Suprapubic skin (tissue), 3 donors: Measurements from ENCODE around the gene ALDH7A1.

Experiments
- POLR2A ChIP-seq, 2 donors: fragments of 450-650 bp; IDR thresholded peaks; one replicate each; pipeline ENCODE4 v1.6.1; 2017; ENCODE audit warnings: antibody characterized with exemption in 2 of 2, mild to moderate bottlenecking in 2 of 2, moderate library complexity in 2 of 2
- TF ChIP-seq, protein P1 (sequence below), 2 donors: fragments of 200-600 bp in 1 of 2; fragments of 450-650 bp in 1 of 2; sonication (generic) in 1 of 2; IDR thresholded peaks; one replicate each; pipeline ENCODE4 v1.5.1; 2016 to 2019; ENCODE audit warnings: antibody characterized with exemption in 2 of 2, mild to moderate bottlenecking in 1 of 2, moderate library complexity in 1 of 2

DNA sequence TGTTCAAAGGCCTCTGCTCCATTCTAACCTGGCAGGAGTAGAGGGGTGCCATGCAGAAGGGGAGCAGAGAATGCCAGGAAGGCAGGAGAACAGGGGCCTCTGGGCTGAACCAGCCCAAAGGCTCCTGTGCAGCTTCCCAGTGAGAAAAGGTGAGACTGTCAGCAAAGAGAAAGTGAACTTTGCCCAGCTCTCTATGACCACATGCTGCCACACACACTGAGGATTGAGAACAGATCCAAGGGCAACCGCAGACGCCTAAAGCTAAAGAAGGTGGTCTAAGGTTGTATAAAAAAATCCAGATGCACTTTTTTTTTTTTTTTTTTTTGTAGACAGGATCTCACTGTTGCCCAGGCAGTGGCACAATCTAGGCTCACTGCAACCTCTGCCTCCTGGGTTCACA lies 51.4 kb downstream of the ALDH7A1 start:
- TF ChIP-seq, protein P1, sequence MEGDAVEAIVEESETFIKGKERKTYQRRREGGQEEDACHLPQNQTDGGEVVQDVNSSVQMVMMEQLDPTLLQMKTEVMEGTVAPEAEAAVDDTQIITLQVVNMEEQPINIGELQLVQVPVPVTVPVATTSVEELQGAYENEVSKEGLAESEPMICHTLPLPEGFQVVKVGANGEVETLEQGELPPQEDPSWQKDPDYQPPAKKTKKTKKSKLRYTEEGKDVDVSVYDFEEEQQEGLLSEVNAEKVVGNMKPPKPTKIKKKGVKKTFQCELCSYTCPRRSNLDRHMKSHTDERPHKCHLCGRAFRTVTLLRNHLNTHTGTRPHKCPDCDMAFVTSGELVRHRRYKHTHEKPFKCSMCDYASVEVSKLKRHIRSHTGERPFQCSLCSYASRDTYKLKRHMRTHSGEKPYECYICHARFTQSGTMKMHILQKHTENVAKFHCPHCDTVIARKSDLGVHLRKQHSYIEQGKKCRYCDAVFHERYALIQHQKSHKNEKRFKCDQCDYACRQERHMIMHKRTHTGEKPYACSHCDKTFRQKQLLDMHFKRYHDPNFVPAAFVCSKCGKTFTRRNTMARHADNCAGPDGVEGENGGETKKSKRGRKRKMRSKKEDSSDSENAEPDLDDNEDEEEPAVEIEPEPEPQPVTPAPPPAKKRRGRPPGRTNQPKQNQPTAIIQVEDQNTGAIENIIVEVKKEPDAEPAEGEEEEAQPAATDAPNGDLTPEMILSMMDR (IDR thresholded peaks at IDR 0.05), result no peak
- TF ChIP-seq POLR2A (IDR thresholded peaks at IDR 0.05), result no peak
